Right lobe of liver (tissue), 4 donors: ENCODE results near the gene CD83.

Source experiments
- POLR2A ChIP-seq: fragments of 450-650 bp; IDR thresholded peaks from one replicate; pipeline ENCODE4 v1.6.1; 2017; ENCODE audit warnings: antibody characterized with exemption, mild to moderate bottlenecking
- TF ChIP-seq, protein P1 (sequence below), 4 donors: fragments of 200-600 bp in 3 of 4; fragments of 450-650 bp in 1 of 4; IDR thresholded peaks; one replicate each; pipeline versions ENCODE4 v1.5.1 to v1.8.0; 2016 to 2022; ENCODE audit warnings: antibody characterized with exemption in 4 of 4, mild to moderate bottlenecking in 2 of 4
- donor health status: DM: no; HTN: no; CAD: no.
- donor health status: DM: no; HTN: no; CAD: no.
- donor health status: DM: no; HTN: yes; CAD: no.

DNA sequence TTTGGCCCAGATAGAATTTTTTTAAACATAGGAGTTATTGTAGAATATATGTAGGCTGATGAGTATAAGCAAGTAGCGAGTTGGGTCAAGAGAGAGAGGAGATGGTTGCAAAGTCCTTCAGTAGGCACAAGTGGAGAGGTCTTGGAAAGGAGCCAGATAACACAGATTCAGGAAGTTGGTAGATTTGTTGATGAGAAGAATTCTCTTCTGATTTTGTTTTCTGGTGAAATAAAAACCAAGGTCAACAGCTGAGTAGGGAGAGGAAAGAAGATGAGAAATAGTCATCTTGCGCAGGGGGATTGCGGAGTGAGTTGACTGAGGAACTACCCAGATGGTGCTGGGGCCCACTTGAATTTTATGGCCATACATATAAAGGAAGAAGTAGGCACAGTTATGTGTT lies 17.4 kb upstream of the CD83 start:
- TF ChIP-seq, protein P1, sequence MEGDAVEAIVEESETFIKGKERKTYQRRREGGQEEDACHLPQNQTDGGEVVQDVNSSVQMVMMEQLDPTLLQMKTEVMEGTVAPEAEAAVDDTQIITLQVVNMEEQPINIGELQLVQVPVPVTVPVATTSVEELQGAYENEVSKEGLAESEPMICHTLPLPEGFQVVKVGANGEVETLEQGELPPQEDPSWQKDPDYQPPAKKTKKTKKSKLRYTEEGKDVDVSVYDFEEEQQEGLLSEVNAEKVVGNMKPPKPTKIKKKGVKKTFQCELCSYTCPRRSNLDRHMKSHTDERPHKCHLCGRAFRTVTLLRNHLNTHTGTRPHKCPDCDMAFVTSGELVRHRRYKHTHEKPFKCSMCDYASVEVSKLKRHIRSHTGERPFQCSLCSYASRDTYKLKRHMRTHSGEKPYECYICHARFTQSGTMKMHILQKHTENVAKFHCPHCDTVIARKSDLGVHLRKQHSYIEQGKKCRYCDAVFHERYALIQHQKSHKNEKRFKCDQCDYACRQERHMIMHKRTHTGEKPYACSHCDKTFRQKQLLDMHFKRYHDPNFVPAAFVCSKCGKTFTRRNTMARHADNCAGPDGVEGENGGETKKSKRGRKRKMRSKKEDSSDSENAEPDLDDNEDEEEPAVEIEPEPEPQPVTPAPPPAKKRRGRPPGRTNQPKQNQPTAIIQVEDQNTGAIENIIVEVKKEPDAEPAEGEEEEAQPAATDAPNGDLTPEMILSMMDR (IDR thresholded peaks at IDR 0.05): no peak
- TF ChIP-seq POLR2A: no peak
